Uterus (tissue), 2 donors: Measurements from ENCODE around the gene DCP2.

Source experiments
- POLR2A ChIP-seq, 2 donors: fragments of 450-650 bp; IDR thresholded peaks; one replicate each; pipeline ENCODE4 v1.6.1; 2016; ENCODE audit warnings: antibody characterized with exemption in 2 of 2, mild to moderate bottlenecking in 1 of 2, moderate library complexity in 1 of 2
- TF ChIP-seq, protein P1 (sequence below), 4 experiments: fragments of 200-600 bp in 2 of 4; fragments of 450-650 bp in 2 of 4; sonication (generic) in 2 of 4; IDR thresholded peaks; one replicate each; pipeline ENCODE4 v1.5.1; 2016 to 2019; ENCODE audit warnings: antibody characterized with exemption in 4 of 4, mild to moderate bottlenecking in 2 of 4, moderate library complexity in 1 of 4

DNA sequence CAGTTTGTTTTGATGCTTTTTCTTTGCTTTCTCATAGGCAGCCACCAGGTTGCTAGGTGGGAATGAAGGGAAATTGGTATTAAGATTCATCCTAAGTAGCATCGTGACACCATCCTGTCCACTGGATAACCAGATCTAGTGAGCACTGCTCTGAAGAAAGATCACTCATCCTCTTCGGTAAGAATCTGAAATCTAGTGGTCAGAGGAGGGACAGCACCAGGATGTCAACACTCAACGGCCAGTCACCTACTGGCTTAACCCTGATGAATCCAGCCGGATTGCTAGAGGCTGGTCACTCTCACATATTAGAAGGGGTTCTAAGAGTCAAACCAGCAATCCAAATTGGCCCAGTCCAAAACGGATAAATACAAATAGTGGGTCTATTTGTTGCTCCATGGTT is 50.8 kb downstream of the DCP2 start:
- TF ChIP-seq POLR2A (IDR thresholded peaks at IDR 0.05), result no peak
- TF ChIP-seq, protein P1, sequence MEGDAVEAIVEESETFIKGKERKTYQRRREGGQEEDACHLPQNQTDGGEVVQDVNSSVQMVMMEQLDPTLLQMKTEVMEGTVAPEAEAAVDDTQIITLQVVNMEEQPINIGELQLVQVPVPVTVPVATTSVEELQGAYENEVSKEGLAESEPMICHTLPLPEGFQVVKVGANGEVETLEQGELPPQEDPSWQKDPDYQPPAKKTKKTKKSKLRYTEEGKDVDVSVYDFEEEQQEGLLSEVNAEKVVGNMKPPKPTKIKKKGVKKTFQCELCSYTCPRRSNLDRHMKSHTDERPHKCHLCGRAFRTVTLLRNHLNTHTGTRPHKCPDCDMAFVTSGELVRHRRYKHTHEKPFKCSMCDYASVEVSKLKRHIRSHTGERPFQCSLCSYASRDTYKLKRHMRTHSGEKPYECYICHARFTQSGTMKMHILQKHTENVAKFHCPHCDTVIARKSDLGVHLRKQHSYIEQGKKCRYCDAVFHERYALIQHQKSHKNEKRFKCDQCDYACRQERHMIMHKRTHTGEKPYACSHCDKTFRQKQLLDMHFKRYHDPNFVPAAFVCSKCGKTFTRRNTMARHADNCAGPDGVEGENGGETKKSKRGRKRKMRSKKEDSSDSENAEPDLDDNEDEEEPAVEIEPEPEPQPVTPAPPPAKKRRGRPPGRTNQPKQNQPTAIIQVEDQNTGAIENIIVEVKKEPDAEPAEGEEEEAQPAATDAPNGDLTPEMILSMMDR (IDR thresholded peaks at IDR 0.05), result no peak
